Neutrophil (primary cell): ENCODE results near the gene MLLT6.
A peak's percentile ranks its signal among the peaks of the same experiment; 100 is the strongest.

Source experiments
- H3K27ac ChIP-seq: fragments of 200-600 bp; sonication (generic); 2 replicates; pipeline ENCODE4 v1.5.1; 2016; ENCODE audit warnings: mild to moderate bottlenecking, moderate library complexity
- H3K27me3 ChIP-seq: fragments of 200-600 bp; sonication (generic); 2 replicates; pipeline ENCODE4 v1.6.0; 2016; ENCODE audit warnings: mild to moderate bottlenecking
- H3K36me3 ChIP-seq: fragments of 200-600 bp; sonication (generic); 2 replicates; pipeline ENCODE4 v1.5.1; 2017
- H3K4me1 ChIP-seq, 2 experiments: fragments of 200-600 bp in 1 of 2; sonication (generic) in 1 of 2; 1 replicate in 1 of 2; 2 replicates in 1 of 2; pipeline versions ENCODE4 v1.5.1 to v1.6.1; 2013 to 2016; ENCODE audit warnings: low read depth in 1 of 2, low read length in 1 of 2, mild to moderate bottlenecking in 1 of 2, moderate library complexity in 1 of 2; ENCODE audit not compliant: control insufficient read depth in 1 of 2, insufficient read depth in 1 of 2
- H3K4me3 ChIP-seq, 2 experiments: fragments of 200-600 bp in 1 of 2; sonication (generic) in 1 of 2; 1 replicate in 1 of 2; 2 replicates in 1 of 2; pipeline ENCODE4 v1.5.1; 2013 to 2016; ENCODE audit warnings: low read depth in 1 of 2, low read length in 1 of 2, mild to moderate bottlenecking in 1 of 2, moderate library complexity in 1 of 2
- H3K9me3 ChIP-seq: fragments of 200-600 bp; sonication (generic); 2 replicates; pipeline ENCODE4 v1.5.1; 2016
- TF ChIP-seq, protein P1 (sequence below): fragments of 200-600 bp; sonication (generic); IDR thresholded peaks from 2 replicates; pipeline ENCODE4 v1.5.1; 2016; ENCODE audit warnings: antibody characterized with exemption

The MLLT6 gene

DNA sequence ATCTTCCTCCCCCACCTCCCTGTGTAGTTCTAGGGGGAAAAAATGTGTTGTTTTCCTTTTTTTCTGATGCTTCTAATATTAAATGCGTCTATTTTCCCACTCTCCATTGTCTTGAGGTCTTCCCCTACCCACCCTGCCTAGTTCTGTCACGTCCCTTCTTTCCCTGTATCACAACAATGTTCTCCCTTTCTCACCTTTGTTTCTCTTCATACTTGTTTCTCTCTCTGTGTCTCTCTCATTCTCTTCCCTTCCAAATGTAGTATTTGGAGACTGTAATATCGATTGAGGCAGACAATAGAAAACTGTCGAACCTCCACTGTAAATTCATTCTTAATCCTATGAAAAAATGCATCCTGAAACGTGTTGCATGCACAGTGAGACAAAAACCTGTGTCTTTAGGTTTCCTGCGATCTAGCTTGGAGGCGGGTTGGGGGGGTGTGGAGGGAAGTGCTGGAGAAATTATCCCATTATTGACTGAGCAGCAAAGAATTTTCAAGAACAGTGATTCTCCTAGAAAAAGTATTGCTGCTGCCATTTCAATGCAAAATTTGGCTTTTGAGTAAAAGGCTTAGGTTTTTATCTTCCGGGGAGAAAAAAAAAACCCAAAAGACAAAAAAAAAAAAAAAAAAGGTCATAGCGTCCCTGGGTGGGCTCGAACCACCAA, 46.2 kb downstream of the MLLT6 start:
- TF ChIP-seq, protein P1, sequence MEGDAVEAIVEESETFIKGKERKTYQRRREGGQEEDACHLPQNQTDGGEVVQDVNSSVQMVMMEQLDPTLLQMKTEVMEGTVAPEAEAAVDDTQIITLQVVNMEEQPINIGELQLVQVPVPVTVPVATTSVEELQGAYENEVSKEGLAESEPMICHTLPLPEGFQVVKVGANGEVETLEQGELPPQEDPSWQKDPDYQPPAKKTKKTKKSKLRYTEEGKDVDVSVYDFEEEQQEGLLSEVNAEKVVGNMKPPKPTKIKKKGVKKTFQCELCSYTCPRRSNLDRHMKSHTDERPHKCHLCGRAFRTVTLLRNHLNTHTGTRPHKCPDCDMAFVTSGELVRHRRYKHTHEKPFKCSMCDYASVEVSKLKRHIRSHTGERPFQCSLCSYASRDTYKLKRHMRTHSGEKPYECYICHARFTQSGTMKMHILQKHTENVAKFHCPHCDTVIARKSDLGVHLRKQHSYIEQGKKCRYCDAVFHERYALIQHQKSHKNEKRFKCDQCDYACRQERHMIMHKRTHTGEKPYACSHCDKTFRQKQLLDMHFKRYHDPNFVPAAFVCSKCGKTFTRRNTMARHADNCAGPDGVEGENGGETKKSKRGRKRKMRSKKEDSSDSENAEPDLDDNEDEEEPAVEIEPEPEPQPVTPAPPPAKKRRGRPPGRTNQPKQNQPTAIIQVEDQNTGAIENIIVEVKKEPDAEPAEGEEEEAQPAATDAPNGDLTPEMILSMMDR: no peak
- Histone ChIP-seq H3K27ac (no peak overlapping the region), H3K36me3 (peaks cover 28% of the 10 kb centered on the region), H3K4me3 (peak overlapping the region; percentile 91 to 97), H3K27me3 (peaks cover 57% of the 10 kb centered on the region), H3K9me3 (no peaks in the 10 kb centered on the region), H3K4me1 (peaks cover 64 to 70% of the 10 kb centered on the region in 2 experiments)

DNA sequence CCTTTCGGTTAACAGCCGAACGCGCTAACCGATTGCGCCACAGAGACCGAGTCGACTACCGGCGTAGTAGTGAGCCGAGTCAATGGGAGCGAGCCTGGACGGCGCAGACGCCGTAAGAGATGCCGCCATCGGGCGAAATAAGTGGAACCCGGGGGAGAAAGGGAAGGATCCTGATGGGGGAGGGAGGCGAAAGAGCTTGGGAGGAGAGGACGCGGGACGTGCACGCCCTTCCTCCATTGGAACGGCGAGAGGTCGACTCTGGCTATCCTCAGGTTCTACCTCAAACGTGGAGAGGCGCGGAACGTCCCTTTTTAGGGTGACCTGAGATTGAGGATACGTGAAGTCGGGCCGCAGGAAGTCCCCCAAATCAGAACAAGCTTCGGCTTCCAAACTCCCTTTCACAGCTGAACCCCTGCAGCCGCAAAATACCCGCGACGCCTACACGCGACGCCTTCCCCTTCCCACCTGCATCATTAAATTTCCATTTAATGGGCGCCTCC, 46.8 kb downstream of the MLLT6 start:
- Histone ChIP-seq H3K36me3 (peaks cover 34% of the 10 kb centered on the region), H3K27me3 (peaks cover 51% of the 10 kb centered on the region), H3K4me1 (peaks cover 64 to 70% of the 10 kb centered on the region in 2 experiments), H3K27ac (peak overlapping the region; percentile 87), H3K4me3 (peak overlapping the region; percentile 91 to 97), H3K9me3 (no peaks in the 10 kb centered on the region)
- TF ChIP-seq, protein P1: no peak

DNA sequence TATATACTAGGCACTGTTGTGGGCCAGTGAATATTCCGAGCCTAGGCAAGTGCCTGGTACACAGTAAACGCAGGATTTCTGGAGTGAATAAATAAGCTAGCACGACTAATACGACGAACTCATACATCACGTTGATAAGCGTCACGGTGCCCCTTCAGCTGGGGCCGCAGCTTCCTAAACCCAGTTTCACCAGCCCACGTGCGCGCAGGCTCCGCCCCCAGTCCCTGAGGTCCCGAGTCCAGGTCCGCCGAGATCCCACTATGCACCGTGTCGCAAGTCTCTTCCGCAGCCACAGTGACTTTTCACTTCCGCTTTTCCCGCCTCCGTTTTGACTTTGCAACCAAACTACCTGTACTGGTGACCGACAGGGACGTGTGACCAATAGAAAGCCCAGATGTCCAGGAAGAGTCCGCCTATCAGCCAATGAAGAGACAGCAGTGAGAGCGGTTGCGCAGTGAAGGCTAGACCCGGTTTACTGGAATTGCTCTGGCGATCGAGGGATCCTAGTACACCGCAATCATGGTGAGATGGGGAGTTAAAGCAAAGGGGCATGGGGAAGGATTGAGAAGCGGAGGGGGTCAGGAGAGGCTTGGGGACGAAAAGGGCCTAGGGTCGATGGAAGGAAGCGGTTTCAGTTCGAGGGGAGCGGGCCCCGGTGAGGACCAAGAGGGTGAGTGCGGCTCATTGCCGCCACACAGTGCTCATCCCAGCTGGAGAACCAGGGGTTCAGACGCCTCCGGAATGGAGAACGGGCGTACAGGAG, 47.4 kb downstream of the MLLT6 start, which contains the start of gene PSMB3:
Gene PSMB3 (plus strand): TSS at position 434 of the 763 bp plus-strand sequence. CDS start 86 bp downstream, at position 520.
- Histone ChIP-seq H3K36me3 (peaks cover 40% of the 10 kb centered on the region), H3K4me1 (peaks cover 63 to 64% of the 10 kb centered on the region in 2 experiments), H3K27ac (peak within 1 kb of the TSS; percentile 87), H3K27me3 (peaks cover 45% of the 10 kb centered on the region), H3K9me3 (no peaks in the 10 kb centered on the region), H3K4me3 (peak within 1 kb of the TSS; percentile 91 to 97)
- TF ChIP-seq, protein P1: peak; percentile 45

DNA sequence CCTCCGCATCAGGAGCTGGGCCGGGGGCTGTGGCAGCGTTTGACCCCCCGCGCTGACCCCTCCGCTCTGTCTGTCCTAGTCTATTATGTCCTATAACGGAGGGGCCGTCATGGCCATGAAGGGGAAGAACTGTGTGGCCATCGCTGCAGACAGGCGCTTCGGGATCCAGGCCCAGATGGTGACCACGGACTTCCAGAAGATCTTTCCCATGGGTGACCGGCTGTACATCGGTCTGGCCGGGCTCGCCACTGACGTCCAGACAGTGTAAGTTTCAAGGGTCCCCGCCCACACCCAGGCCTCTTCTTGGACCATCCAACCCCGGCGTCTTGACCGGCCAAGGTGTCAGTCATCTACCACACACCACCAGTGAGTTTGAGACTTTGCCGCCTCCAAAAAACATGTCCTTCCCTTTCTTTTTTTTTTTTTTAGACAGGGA, 48.0 kb downstream of the MLLT6 start:
- Histone ChIP-seq H3K27me3 (peaks cover 39% of the 10 kb centered on the region), H3K9me3 (no peaks in the 10 kb centered on the region), H3K4me3 (peak overlapping the region; percentile 91 to 97), H3K4me1 (peaks cover 58 to 59% of the 10 kb centered on the region in 2 experiments), H3K36me3 (peaks cover 46% of the 10 kb centered on the region), H3K27ac (peak overlapping the region; percentile 87)
- TF ChIP-seq, protein P1: no peak

DNA sequence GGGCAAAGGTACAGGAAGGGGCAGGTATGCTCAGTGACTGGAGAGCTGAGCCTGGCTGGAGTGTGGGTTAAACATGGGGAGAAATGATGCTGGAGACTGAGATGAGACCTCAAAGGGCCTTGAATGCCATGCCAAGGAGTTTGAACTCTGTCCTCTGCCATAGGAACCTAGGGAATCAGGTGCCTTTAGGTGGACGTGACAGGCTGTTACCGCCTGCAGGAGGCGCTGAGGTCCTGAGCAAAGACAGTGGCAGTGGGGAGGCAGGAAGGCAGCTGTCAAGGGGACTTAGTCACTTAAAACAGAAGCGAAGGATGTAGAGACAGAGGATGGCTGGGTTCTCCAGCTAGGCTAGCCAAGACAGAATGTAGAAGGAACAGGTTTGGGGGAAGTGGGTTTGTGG, 56.5 kb downstream of the MLLT6 start:
- Histone ChIP-seq H3K27ac (no peak overlapping the region), H3K36me3 (peaks cover 100% of the 10 kb centered on the region), H3K4me3 (no peak overlapping the region), H3K27me3 (no peaks in the 10 kb centered on the region), H3K9me3 (no peaks in the 10 kb centered on the region), H3K4me1 (no peaks in the 10 kb centered on the region)
- TF ChIP-seq, protein P1: no peak
